H1 (cell line): ENCODE data around the gene LMAN1L. TPM values are rescaled to one million over a fixed set of nuclear protein-coding genes. Genes with fewer than 3 reads are reported as not detected.
A peak's percentile ranks its signal among the peaks of the same experiment; 100 is the strongest.

ENCODE experiments used
- CTCF ChIA-PET: fragments of 300-600 bp; sonication (Branson Sonifier 250); formaldehyde crosslinking; loops from one replicate; lab custom pipeline; 2021; ENCODE audit not compliant: partially characterized antibody; lab: Charles Lee
- POLR2A ChIA-PET: fragments of 300-600 bp; sonication (Branson Sonifier 250); formaldehyde crosslinking; loops from one replicate; lab custom pipeline; 2021; ENCODE audit warnings: inconsistent platforms; ENCODE audit not compliant: partially characterized antibody; lab: Charles Lee
- DNase-seq, 2 experiments: peaks; one replicate each; pipeline versions ENCODE4 v3.0.0 to v3.0.0-alpha.2; 2010 to 2022; ENCODE audit warnings: low spot score in 2 of 2, low read depth in 1 of 2, mixed read lengths in 1 of 2
- FAIRE-seq: peaks from 2 replicates; lab custom pipeline; 2011; peaks lifted over from hg19 to GRCh38; lab: Jason Lieb, UNC
- H2AFZ ChIP-seq: 2 replicates; pipeline ENCODE4 v1.8.1; 2012; ENCODE audit warnings: low read length, inconsistent platforms
- H2AK5ac ChIP-seq: 2 replicates; pipeline ENCODE4 v1.6.1; 2013; ENCODE audit warnings: low read depth, low read length
- H2BK120ac ChIP-seq: replicated peaks from 2 replicates; pipeline ENCODE3; 2013; ENCODE audit warnings: low read depth, low read length, inconsistent platforms
- H2BK12ac ChIP-seq: 2 replicates; pipeline ENCODE4 v1.6.1; 2013; ENCODE audit warnings: low read depth, low read length
- H2BK15ac ChIP-seq: 2 replicates; pipeline ENCODE4 v1.6.1; 2013; ENCODE audit warnings: low read length
- H2BK20ac ChIP-seq: 2 replicates; pipeline ENCODE4 v1.6.1; 2013; ENCODE audit warnings: low read length
- H2BK5ac ChIP-seq: 2 replicates; pipeline ENCODE4 v1.6.1; 2013; ENCODE audit warnings: low read depth, low read length
- H3K14ac ChIP-seq: 2 replicates; pipeline ENCODE4 v1.6.1; 2013; ENCODE audit warnings: inconsistent platforms; ENCODE audit not compliant: insufficient read length
- H3K18ac ChIP-seq: 2 replicates; pipeline ENCODE4 v1.6.1; 2013; ENCODE audit warnings: low read length; ENCODE audit errors: extremely low read depth
- H3K23ac ChIP-seq: 2 replicates; pipeline ENCODE4 v1.6.1; 2013; ENCODE audit warnings: inconsistent platforms; ENCODE audit not compliant: insufficient read length
- H3K23me2 ChIP-seq: 2 replicates; pipeline ENCODE4 v1.6.1; 2013; ENCODE audit warnings: low read depth, low read length
- H3K27ac ChIP-seq: 2 replicates; pipeline ENCODE4 v1.6.1; 2011; ENCODE audit warnings: low read depth, low read length, inconsistent platforms
- H3K27me3 ChIP-seq, 4 experiments: replicated peaks in 1 of 4; 1 replicate in 1 of 4; 2 replicates in 3 of 4; pipeline versions ENCODE4 v1.6.1 to v1.8.1; 2011 to 2013; ENCODE audit warnings: low read length in 3 of 4, mild to moderate bottlenecking in 3 of 4, inconsistent platforms in 2 of 4, mixed read lengths in 2 of 4, moderate library complexity in 1 of 4; ENCODE audit not compliant: control insufficient read depth in 3 of 4, insufficient read depth in 3 of 4; ENCODE audit errors: extremely low read depth in 1 of 4
- H3K36me3 ChIP-seq, 4 experiments: 2 replicates each; pipeline versions ENCODE4 v1.6.1 to v1.8.1; 2011 to 2013; ENCODE audit warnings: mild to moderate bottlenecking in 4 of 4, low read length in 3 of 4, moderate library complexity in 2 of 4, control low read depth in 1 of 4, inconsistent platforms in 1 of 4; ENCODE audit not compliant: insufficient read depth in 4 of 4, control insufficient read depth in 2 of 4
- H3K4ac ChIP-seq: replicated peaks from 2 replicates; pipeline ENCODE3; 2013; ENCODE audit warnings: low read length, low read depth, mixed read lengths, inconsistent platforms; ENCODE audit not compliant: insufficient read length
- H3K4me1 ChIP-seq, 4 experiments: replicated peaks in 1 of 4; 1 replicate in 1 of 4; 2 replicates in 3 of 4; pipeline versions ENCODE4 v1.6.1 to v1.8.1; 2011 to 2013; ENCODE audit warnings: low read length in 3 of 4, inconsistent platforms in 2 of 4, mixed read lengths in 1 of 4; ENCODE audit not compliant: insufficient read depth in 4 of 4, control insufficient read depth in 3 of 4
- H3K4me2 ChIP-seq, 2 experiments: 2 replicates each; pipeline versions ENCODE4 v1.6.1 to v1.8.1; 2011 to 2013; ENCODE audit warnings: low read depth in 2 of 2, low read length in 2 of 2, control low read depth in 1 of 2, inconsistent platforms in 1 of 2, mild to moderate bottlenecking in 1 of 2; ENCODE audit not compliant: insufficient read depth in 1 of 2
- H3K4me3 ChIP-seq, 4 experiments: fragments of 200-600, 300-600 bp in 1 of 4; sonication (generic), shearing (Covaris generic), sonication (Bioruptor Twin) in 1 of 4; 2 replicates each; pipeline versions ENCODE4 v1.5.1 to v1.8.1; 2011 to 2016; ENCODE audit warnings: low read length in 4 of 4, low read depth in 3 of 4, control low read depth in 2 of 4, inconsistent platforms in 2 of 4, mild to moderate bottlenecking in 2 of 4, mixed read lengths in 1 of 4, moderate library complexity in 1 of 4; ENCODE audit not compliant: insufficient read depth in 2 of 4; ENCODE audit errors: extremely low read depth in 1 of 4
- H3K56ac ChIP-seq: replicated peaks from 2 replicates; pipeline ENCODE3; 2013; ENCODE audit warnings: low read depth, mild to moderate bottlenecking, mixed read lengths, low read length, inconsistent platforms; ENCODE audit not compliant: insufficient read length
- H3K79me1 ChIP-seq: 2 replicates; pipeline ENCODE4 v1.6.1; 2013; ENCODE audit warnings: low read depth, low read length, control low read depth
- H3K79me2 ChIP-seq, 2 experiments: 2 replicates each; pipeline versions ENCODE4 v1.6.1 to v1.8.1; 2012 to 2013; ENCODE audit warnings: low read length in 2 of 2, mild to moderate bottlenecking in 2 of 2, inconsistent platforms in 1 of 2; ENCODE audit not compliant: insufficient read depth in 2 of 2, control insufficient read depth in 1 of 2
- H3K9ac ChIP-seq, 4 experiments: replicated peaks in 1 of 4; 1 replicate in 1 of 4; 2 replicates in 3 of 4; pipeline versions ENCODE4 v1.6.1 to v1.8.1; 2011 to 2013; ENCODE audit warnings: low read depth in 3 of 4, low read length in 3 of 4, control low read depth in 2 of 4, mild to moderate bottlenecking in 2 of 4, moderate library complexity in 2 of 4, inconsistent platforms in 1 of 4; ENCODE audit errors: extremely low read depth in 1 of 4
- H3K9me3 ChIP-seq, 2 experiments: 2 replicates each; pipeline versions ENCODE4 v1.6.1 to v1.8.1; 2012 to 2013; ENCODE audit warnings: mild to moderate bottlenecking in 2 of 2, moderate library complexity in 2 of 2, control low read depth in 1 of 2, inconsistent platforms in 1 of 2, low read depth in 1 of 2, low read length in 1 of 2, mixed read lengths in 1 of 2; ENCODE audit not compliant: insufficient read depth in 2 of 2
- H4K20me1 ChIP-seq, 2 experiments: replicated peaks in 1 of 2; 2 replicates each; pipeline versions ENCODE3 to v1.8.1; 2011 to 2013; ENCODE audit warnings: inconsistent platforms in 2 of 2, low read length in 2 of 2, mild to moderate bottlenecking in 1 of 2; ENCODE audit not compliant: insufficient read depth in 2 of 2, control insufficient read depth in 1 of 2
- H4K5ac ChIP-seq: 2 replicates; pipeline ENCODE4 v1.6.1; 2013; ENCODE audit warnings: low read length, low read depth, mixed read lengths, inconsistent platforms; ENCODE audit not compliant: insufficient read length
- H4K8ac ChIP-seq: 2 replicates; pipeline ENCODE4 v1.8.0; 2013; ENCODE audit warnings: mild to moderate bottlenecking, moderate library complexity, low read length, inconsistent platforms; ENCODE audit not compliant: insufficient read depth; ENCODE audit errors: extremely low read depth
- H4K91ac ChIP-seq: replicated peaks from 2 replicates; pipeline ENCODE3; 2013; ENCODE audit warnings: low read length, mixed read lengths, inconsistent platforms; ENCODE audit not compliant: insufficient read length
- BRCA1 ChIP-seq: IDR thresholded peaks from 2 replicates; pipeline ENCODE4 v1.6.1; 2012; ENCODE audit warnings: low read depth, low read length, improper control_type of control experiment
- EZH2 ChIP-seq: fragments of 200-600 bp; sonication (generic); IDR thresholded peaks from 2 replicates; pipeline ENCODE4 v1.7.1; 2012; ENCODE audit warnings: low read depth, mild to moderate bottlenecking, moderate library complexity, low read length, inconsistent platforms; ENCODE audit not compliant: severe bottlenecking
- POU5F1 ChIP-seq: IDR thresholded peaks from 2 replicates; pipeline ENCODE4 v1.6.1; 2011; ENCODE audit warnings: low read depth, mild to moderate bottlenecking, low read length, moderate library complexity
- RAD21 ChIP-seq, 2 experiments: IDR thresholded peaks in 1 of 2; conservative IDR thresholded peaks in 1 of 2; 2 replicates each; pipeline ENCODE4 v1.6.1; 2011; ENCODE audit warnings: low read depth in 2 of 2, low read length in 2 of 2, improper control_type of control experiment in 1 of 2, inconsistent platforms in 1 of 2, mild to moderate bottlenecking in 1 of 2, moderate library complexity in 1 of 2
- SIN3A ChIP-seq, 2 experiments: IDR thresholded peaks in 1 of 2; conservative IDR thresholded peaks in 1 of 2; 2 replicates each; pipeline ENCODE4 v1.6.1; 2011 to 2012; ENCODE audit warnings: low read length in 2 of 2, improper control_type of control experiment in 1 of 2, low read depth in 1 of 2, mild to moderate bottlenecking in 1 of 2
- WGBS, 2 experiments: shearing (Covaris generic) in 1 of 2; methylation state at CpG; one replicate each; pipeline versions ENCODE4 v1.1.6 to v1.1.7; 2013 to 2015; ENCODE audit warnings: low lambda C conversion rate in 2 of 2, mixed read lengths in 2 of 2, inconsistent platforms in 1 of 2, low coverage in 1 of 2, missing lambda C conversion rate in 1 of 2; ENCODE audit not compliant: insufficient replicate concordance in 2 of 2, insufficient coverage in 1 of 2, insufficient read length in 1 of 2; ENCODE audit errors: extremely low coverage in 1 of 2, missing lambda C conversion rate in 1 of 2; 5-methylcytosine and 5-hydroxymethylcytosine counted together
- polyA plus RNA-seq, 7 experiments: library from polyadenylated mRNA; depleted of rRNA in 3 of 7; stranded (reverse) in 5 of 7; unstranded in 2 of 7; fragments of >200 nt in 5 of 7; fragments of 200-250 nt in 2 of 7; gene quantifications; 1 replicate in 5 of 7; 2 replicates in 1 of 7; 4 replicates in 1 of 7; pipeline versions ENCODE4 v1.2.1 to v1.2.3, GENCODE V29; 2011 to 2013; ENCODE audit warnings: missing spikeins in 2 of 7, mixed read lengths in 2 of 7
- total RNA-seq: library from RNA; stranded (reverse); fragmentation: NEBNext Ultra II Directional; extraction: Animal tissue kit (Norgen Biotek cat#: 25700); gene quantifications from 2 replicates; pipeline ENCODE4 v1.2.1, GENCODE V29; 2021

Gene LMAN1L
- total and polyA plus RNA-seq, 2 of the 8 experiments (the other 6 are each of a cell fraction or from before 2014, with no cell fraction given): not detected

DNA sequence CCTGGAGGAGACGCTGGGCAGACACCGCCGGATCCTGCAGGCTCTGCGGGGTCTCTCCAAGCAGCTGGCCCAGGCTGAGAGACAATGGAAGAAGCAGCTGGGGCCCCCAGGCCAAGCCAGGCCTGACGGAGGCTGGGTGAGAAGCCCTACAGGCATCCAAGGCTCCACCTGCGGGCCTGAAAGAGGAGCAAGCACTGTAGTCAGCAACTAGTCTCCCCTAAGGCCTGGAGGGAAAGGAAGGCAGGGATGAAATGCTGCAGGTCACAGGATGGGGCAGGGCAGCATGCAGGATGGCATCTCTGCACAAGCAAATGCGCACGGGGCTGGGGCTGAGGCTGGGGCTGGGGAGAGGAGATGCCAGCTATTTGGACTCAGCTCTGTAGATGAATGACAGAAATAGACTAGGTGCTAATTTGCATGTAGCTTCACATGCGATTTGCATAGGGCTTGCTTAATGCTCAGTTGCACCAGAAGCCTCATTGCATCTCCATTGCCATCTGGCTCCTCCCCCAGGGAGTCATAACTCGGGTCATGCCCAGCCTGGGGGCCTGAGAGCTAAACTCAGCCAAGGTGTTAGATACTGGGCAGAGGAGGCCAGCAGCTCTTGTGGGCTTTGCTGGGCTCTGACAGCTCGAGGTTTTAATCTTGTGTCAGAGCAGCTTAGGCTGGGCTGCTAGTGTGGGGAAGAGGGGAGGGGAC is 8.6 kb downstream of the LMAN1L start:
- DNase-seq: no peak
- Histone ChIP-seq H2BK5ac (no peak overlapping the region), H3K36me3 (no peaks in the 10 kb centered on the region)
- TF ChIP-seq SIN3A (conservative IDR thresholded peaks at IDR 0.05 in 1 of 2, IDR thresholded peaks at IDR 0.05 in 1 of 2; ENCODE audit: low read depth in 1 of 2, low read length in 2 of 2) (0 out of 4 replicates have a peak, but pooled peaks of 1 of the 2 experiments have one; percentile 42), BRCA1 (no peak), POU5F1 (no peak), EZH2 (no peak), RAD21 (IDR thresholded peaks at IDR 0.05 in 1 of 2, conservative IDR thresholded peaks at IDR 0.05 in 1 of 2; ENCODE audit: low read depth in 2 of 2, low read length in 2 of 2) (peak in 1 of 2 experiments; percentile 14; a peak in 2 of 4 replicates)
- TF ChIP-seq, all 59 proteins: peak for 2
- no peak overlapping the region for H3K18ac ChIP-seq
- no peak overlapping the region; a peak in 1 of 4 replicates for H3K4me2 ChIP-seq
- H3K27me3 ChIP-seq: peaks cover 0 to 27% (median 16%) of the 10 kb centered on the region in 4 experiments; a peak in 6 of 7 replicates
- no peak overlapping the region for H3K14ac ChIP-seq
- no peak overlapping the region for H3K4ac ChIP-seq
- no peak overlapping the region for H4K5ac ChIP-seq
- H4K20me1 ChIP-seq: no peaks in the 10 kb centered on the region
- WGBS, 2 experiments: 82% methylated on average over 11 of the region's 11 CpGs; no CpG with 5 or more reads in 1 of the 2 experiments
- no peak for FAIRE-seq
- H4K91ac ChIP-seq: no peak overlapping the region
- H3K56ac ChIP-seq: no peak overlapping the region
- no peak overlapping the region for H3K9ac ChIP-seq
- CTCF ChIA-PET: interaction anchor here (0.8 to 15.7 kb wide), 17 partner anchors 8 to 190 kb away, joined by 3 to 135 read pairs (median 5); partner anchors contain the start of gene LMAN1L
- no peak overlapping the region for H3K23ac ChIP-seq
- POLR2A ChIA-PET: interaction anchor here (1.1 to 2.6 kb wide), 8 partner anchors 10 to 114 kb away, joined by 3 to 10 read pairs (median 4); partner anchors contain the start of gene ULK3
- H2BK120ac ChIP-seq: no peak overlapping the region
- H3K79me2 ChIP-seq: no peaks in the 10 kb centered on the region
- peaks cover 0 to 13% (median 6%) of the 10 kb centered on the region in 4 experiments; a peak in 6 of 7 replicates for H3K4me1 ChIP-seq
- H2BK20ac ChIP-seq: no peak overlapping the region
- no peak overlapping the region for H3K27ac ChIP-seq
- H3K23me2 ChIP-seq: 0 out of 2 replicates have a peak, but pooled peaks cover 2% of the 10 kb centered on the region
- H2BK12ac ChIP-seq: no peak overlapping the region
- no peak overlapping the region for H2BK15ac ChIP-seq
- H3K9me3 ChIP-seq: no peaks in the 10 kb centered on the region
- no peak overlapping the region for H2AK5ac ChIP-seq
- no peak overlapping the region; a peak in 1 of 8 replicates for H3K4me3 ChIP-seq
- peak overlapping the region; percentile 28; the same call in 1 of the 2 replicates for H4K8ac ChIP-seq
- no peak overlapping the region for H2AFZ ChIP-seq
- H3K79me1 ChIP-seq: no peaks in the 10 kb centered on the region
